Esophagus muscularis mucosa (tissue), 4 donors: ENCODE results near the gene RPL26. TPM values are rescaled to one million over a fixed set of nuclear protein-coding genes. Genes with fewer than 3 reads are reported as not detected.
A peak's percentile ranks its signal among the peaks of the same experiment; 100 is the strongest.

Source experiments
- DNase-seq: peaks from one replicate; pipeline ENCODE4 v3.0.0-alpha.2; 2017; ENCODE audit errors: extremely low spot score
- H3K27ac ChIP-seq, 4 donors: fragments of 200-600 bp; sonication (generic); replicated peaks in 1 of 4; 1 replicate in 3 of 4; 2 replicates in 1 of 4; pipeline ENCODE4 v1.5.1; 2016 to 2019; ENCODE audit warnings: mild to moderate bottlenecking in 1 of 4
- H3K27me3 ChIP-seq, 4 donors: fragments of 200-600 bp; sonication (generic); one replicate each; pipeline versions ENCODE4 v1.5.1 to v1.6.0; 2016 to 2019
- H3K36me3 ChIP-seq, 4 donors: fragments of 200-600 bp; sonication (generic); one replicate each; pipeline ENCODE4 v1.5.1; 2016 to 2019
- H3K4me1 ChIP-seq, 4 donors: fragments of 200-600 bp; sonication (generic); one replicate each; pipeline ENCODE4 v1.5.1; 2016 to 2019
- H3K4me3 ChIP-seq, 4 donors: fragments of 200-600 bp; sonication (generic); 1 replicate in 2 of 4; 2 replicates in 2 of 4; pipeline ENCODE4 v1.5.1; 2016 to 2019; ENCODE audit warnings: mild to moderate bottlenecking in 4 of 4, moderate library complexity in 1 of 4
- H3K9me3 ChIP-seq, 4 donors: fragments of 200-600 bp; sonication (generic); 1 replicate in 3 of 4; 2 replicates in 1 of 4; pipeline ENCODE4 v1.5.1; 2016 to 2019
- EP300 ChIP-seq: sonication (generic); formaldehyde crosslinking; IDR thresholded peaks from one replicate; pipeline ENCODE4 v1.6.1; 2017; ENCODE audit warnings: antibody characterized with exemption
- POLR2A ChIP-seq: fragments of 450-650 bp; IDR thresholded peaks from one replicate; pipeline ENCODE4 v1.6.1; 2017; ENCODE audit warnings: antibody characterized with exemption, moderate library complexity, mild to moderate bottlenecking, low read depth
- POLR2AphosphoS5 ChIP-seq, 2 donors: sonication (generic); formaldehyde crosslinking; IDR thresholded peaks; one replicate each; pipeline ENCODE4 v1.6.1; 2017; ENCODE audit warnings: antibody characterized with exemption in 2 of 2
- WGBS: methylation state at CpG from one replicate; pipeline ENCODE4 v1.1.5; 2018; 5-methylcytosine and 5-hydroxymethylcytosine counted together
- intact Hi-C: fragments of 100-400 bp; cut with DNase I; formaldehyde crosslinking; loops from one replicate; pipeline ENCODE4 v1.15.1; 2023
- total RNA-seq, 4 donors: library from RNA; depleted of rRNA; stranded (reverse); fragments of >200 nt; gene quantifications; one replicate each; pipeline versions ENCODE4 v1.1.0 to v1.2.1, GENCODE V29; 2016
- TF ChIP-seq, protein P1 (sequence below), 3 experiments: fragments of 200-600 bp in 2 of 3; fragments of 450-650 bp in 1 of 3; sonication (generic) in 2 of 3; IDR thresholded peaks; one replicate each; pipeline ENCODE4 v1.5.1; 2017 to 2019; ENCODE audit warnings: antibody characterized with exemption in 3 of 3, mild to moderate bottlenecking in 2 of 3, moderate library complexity in 1 of 3

Gene RPL26
- total RNA-seq, 4 donors from 2014 or later = 1,511 to 3,942 (median 2,863) TPM

DNA sequence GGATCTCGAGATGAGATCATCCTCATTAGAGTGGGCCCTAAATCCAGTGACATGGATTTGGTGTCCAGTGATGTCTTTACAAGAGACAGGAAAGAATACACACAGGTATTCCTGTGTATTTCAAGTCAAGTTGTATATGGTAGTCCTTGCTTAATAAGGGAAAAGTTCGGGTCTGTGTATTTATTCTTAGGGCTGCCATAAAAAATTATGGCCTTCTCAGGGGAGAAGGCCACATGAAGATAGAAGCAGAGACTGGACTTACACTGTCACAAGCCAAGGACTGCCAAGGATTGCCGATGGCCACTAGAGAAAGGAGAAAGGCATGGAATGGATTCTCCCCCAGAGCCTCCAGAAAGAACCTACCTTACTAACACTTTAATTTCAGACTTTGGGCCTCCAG lies 14.8 kb downstream of the RPL26 start:
- intact Hi-C loops = no loop called here
- 92% methylated on average over 3 of the region's 3 CpGs for WGBS

DNA sequence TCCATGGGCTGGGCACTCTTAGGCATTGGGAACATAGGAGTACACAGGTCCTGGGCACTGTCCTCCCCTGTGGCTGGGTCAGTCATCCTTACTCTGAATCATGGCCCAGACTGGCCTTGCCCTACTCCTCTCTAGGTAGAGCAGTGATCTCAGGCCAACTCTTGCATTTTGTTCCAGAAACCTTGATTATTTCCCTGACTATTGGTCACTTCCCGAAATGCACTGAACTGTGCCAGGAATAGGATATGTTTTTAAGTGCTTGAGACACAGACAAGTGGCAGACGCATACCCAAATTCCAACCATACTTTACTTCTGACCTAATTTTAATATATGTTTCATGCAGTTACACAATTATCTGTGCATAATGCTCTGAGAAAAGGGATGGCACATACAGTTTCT lies 16.8 kb downstream of the RPL26 start:
- intact Hi-C loops = no loop called here
- Histone ChIP-seq H3K27ac (peak overlapping the region; percentile 19 to 72 (median 45)), H3K4me3 (no peak overlapping the region), H3K9me3 (no peaks in the 10 kb centered on the region), H3K4me1 (peaks cover 4 to 33% (median 7%) of the 10 kb centered on the region in 4 donors), H3K36me3 (peaks cover 15 to 42% (median 31%) of the 10 kb centered on the region in 4 donors), H3K27me3 (no peaks in the 10 kb centered on the region)
- DNase-seq = no peak
- TF ChIP-seq, protein P1, sequence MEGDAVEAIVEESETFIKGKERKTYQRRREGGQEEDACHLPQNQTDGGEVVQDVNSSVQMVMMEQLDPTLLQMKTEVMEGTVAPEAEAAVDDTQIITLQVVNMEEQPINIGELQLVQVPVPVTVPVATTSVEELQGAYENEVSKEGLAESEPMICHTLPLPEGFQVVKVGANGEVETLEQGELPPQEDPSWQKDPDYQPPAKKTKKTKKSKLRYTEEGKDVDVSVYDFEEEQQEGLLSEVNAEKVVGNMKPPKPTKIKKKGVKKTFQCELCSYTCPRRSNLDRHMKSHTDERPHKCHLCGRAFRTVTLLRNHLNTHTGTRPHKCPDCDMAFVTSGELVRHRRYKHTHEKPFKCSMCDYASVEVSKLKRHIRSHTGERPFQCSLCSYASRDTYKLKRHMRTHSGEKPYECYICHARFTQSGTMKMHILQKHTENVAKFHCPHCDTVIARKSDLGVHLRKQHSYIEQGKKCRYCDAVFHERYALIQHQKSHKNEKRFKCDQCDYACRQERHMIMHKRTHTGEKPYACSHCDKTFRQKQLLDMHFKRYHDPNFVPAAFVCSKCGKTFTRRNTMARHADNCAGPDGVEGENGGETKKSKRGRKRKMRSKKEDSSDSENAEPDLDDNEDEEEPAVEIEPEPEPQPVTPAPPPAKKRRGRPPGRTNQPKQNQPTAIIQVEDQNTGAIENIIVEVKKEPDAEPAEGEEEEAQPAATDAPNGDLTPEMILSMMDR (IDR thresholded peaks at IDR 0.05) = no peak
- TF ChIP-seq POLR2AphosphoS5 (IDR thresholded peaks at IDR 0.05) = peak in 1 of 2 donors; percentile 61
- no peak for TF ChIP-seq POLR2A
- TF ChIP-seq EP300 = no peak
- 58% methylated on average over 2 of the region's 2 CpGs for WGBS

More for the DNA sequence above, 14.8 kb downstream of the RPL26 start:
- Histone ChIP-seq H3K27ac (no peak overlapping the region), H3K9me3 (no peaks in the 10 kb centered on the region), H3K36me3 (peaks cover 15 to 46% (median 34%) of the 10 kb centered on the region in 4 donors), H3K4me1 (peaks cover 4 to 23% (median 6%) of the 10 kb centered on the region in 4 donors), H3K4me3 (no peak overlapping the region), H3K27me3 (no peaks in the 10 kb centered on the region)
- TF ChIP-seq POLR2A = no peak
- TF ChIP-seq EP300 = no peak
- no peak for TF ChIP-seq POLR2AphosphoS5 (IDR thresholded peaks at IDR 0.05)
- TF ChIP-seq, protein P1 (IDR thresholded peaks at IDR 0.05) = no peak
- DNase-seq = no peak

DNA sequence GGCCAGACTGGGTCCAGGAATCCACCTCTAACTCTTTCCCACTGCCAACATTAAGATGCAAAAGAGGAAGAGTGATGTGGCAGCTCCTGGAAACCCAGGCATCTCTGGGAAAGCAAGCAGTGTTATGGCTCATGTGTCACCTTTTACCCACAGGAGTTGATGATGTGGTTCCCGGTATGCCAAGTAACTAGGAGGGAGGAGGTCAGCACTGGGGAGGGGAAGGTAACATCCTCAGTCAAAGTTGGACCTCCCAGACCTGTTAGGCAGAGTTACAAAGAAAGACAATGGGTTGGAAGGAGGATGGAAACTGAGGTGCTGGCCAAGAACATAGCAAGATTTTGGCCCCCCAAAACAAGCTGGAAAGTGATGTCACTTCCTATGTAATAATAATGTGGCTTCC lies 17.9 kb downstream of the RPL26 start:
- no peak for DNase-seq
- Histone ChIP-seq H3K36me3 (peaks cover 13 to 33% (median 24%) of the 10 kb centered on the region in 4 donors), H3K9me3 (no peaks in the 10 kb centered on the region), H3K27ac (peak overlapping the region in 3 of 4 donors; percentile 26 to 72 (median 59)), H3K27me3 (no peaks in the 10 kb centered on the region), H3K4me3 (no peak overlapping the region), H3K4me1 (peaks cover 4 to 35% (median 10%) of the 10 kb centered on the region in 4 donors)
- TF ChIP-seq POLR2AphosphoS5 (IDR thresholded peaks at IDR 0.05) (peak; percentile 49 to 68), POLR2A (no peak), EP300 (peak; percentile 40)
- TF ChIP-seq, protein P1 (IDR thresholded peaks at IDR 0.05) = no peak
- WGBS = 75% methylated on average over 1 of the region's 1 CpG
- intact Hi-C loops = no loop called here

DNA sequence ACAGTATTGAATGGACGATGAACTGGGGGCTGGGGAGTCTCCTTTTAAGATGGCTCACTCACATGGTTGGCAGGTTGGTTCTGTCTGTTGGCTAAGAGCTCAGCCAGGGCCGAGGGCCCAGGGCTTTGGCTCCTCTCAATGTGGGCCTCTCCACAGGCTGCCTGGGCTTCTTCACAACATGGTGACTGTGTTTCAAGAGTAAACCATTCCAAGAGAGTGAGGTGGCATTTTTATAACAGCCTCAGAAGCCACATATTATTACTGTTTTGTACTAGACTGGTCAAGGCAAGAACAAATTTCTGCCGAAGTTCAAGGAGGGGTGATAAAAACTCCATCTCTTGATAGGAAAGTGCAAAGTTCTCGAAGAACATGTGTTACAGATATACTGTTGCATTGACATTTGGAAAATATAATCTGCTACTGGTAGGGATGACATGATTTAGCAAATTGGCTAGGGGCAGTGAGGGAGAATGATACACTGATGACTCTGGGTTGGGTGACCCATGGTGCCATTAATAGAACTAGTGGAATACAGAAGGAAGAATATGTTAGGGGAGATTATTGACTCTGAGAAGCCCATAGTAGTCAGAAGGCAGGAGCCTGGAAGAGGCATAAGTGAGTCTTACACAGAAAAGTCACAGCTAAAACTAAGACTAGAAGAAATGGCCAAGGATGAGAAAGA lies 20.2 kb downstream of the RPL26 start:
- peaks cover 8 to 38% (median 15%) of the 10 kb centered on the region in 4 donors for H3K4me1 ChIP-seq

More for the DNA sequence above, 20.2 kb downstream of the RPL26 start:
- Histone ChIP-seq H3K36me3 (peaks cover 0 to 17% (median 5%) of the 10 kb centered on the region in 4 donors), H3K27me3 (no peaks in the 10 kb centered on the region), H3K4me3 (no peak overlapping the region), H3K9me3 (no peaks in the 10 kb centered on the region), H3K27ac (no peak overlapping the region)
- TF ChIP-seq EP300 (no peak), POLR2A (no peak), POLR2AphosphoS5 (IDR thresholded peaks at IDR 0.05) (no peak)
- TF ChIP-seq, protein P1 (IDR thresholded peaks at IDR 0.05) = no peak
- 91% methylated on average over 4 of the region's 4 CpGs for WGBS
- no peak for DNase-seq
- intact Hi-C loops = no loop called here
